H1 (cell line): ENCODE data around the gene CCDC116. TPM values are rescaled to one million over a fixed set of nuclear protein-coding genes. Genes with fewer than 3 reads are reported as not detected.

ENCODE experiments used
- BACH1 ChIP-seq: IDR thresholded peaks from 2 replicates; pipeline ENCODE4 v1.6.1; 2012; ENCODE audit warnings: low read length, improper control_type of control experiment
- CTBP2 ChIP-seq: IDR thresholded peaks from 2 replicates; pipeline ENCODE4 v1.7.0; 2011; ENCODE audit warnings: borderline replicate concordance, mild to moderate bottlenecking, moderate library complexity, mixed read lengths, low read length; ENCODE audit not compliant: insufficient read depth, insufficient read length
- E2F6 ChIP-seq: IDR thresholded peaks from 2 replicates; pipeline ENCODE4 v1.6.1; 2012; ENCODE audit warnings: inconsistent platforms
- HDAC2 ChIP-seq, 2 experiments: fragments of 300-600 bp in 1 of 2; sonication (generic) in 1 of 2; IDR thresholded peaks; 2 replicates each; pipeline ENCODE4 v1.6.1; 2011 to 2012; ENCODE audit warnings: low read depth in 2 of 2, low read length in 2 of 2, mild to moderate bottlenecking in 2 of 2, moderate library complexity in 2 of 2, borderline replicate concordance in 1 of 2, inconsistent platforms in 1 of 2
- JUND ChIP-seq: IDR thresholded peaks from 2 replicates; pipeline ENCODE4 v1.6.1; 2011; ENCODE audit warnings: mild to moderate bottlenecking, improper control_type of control experiment, low read length
- POLR2AphosphoS5 ChIP-seq: IDR thresholded peaks from 2 replicates; pipeline ENCODE4 v1.6.1; 2011; ENCODE audit warnings: low read depth, low read length
- SAP30 ChIP-seq: fragments of 300-600 bp; sonication (generic); IDR thresholded peaks from 2 replicates; pipeline ENCODE4 v1.7.1; 2012; ENCODE audit warnings: low read length, moderate library complexity, mild to moderate bottlenecking, inconsistent platforms; ENCODE audit not compliant: insufficient read depth, insufficient replicate concordance
- TAF1 ChIP-seq: IDR thresholded peaks from 2 replicates; pipeline ENCODE4 v1.6.1; 2011; ENCODE audit warnings: mild to moderate bottlenecking, low read depth, low read length
- polyA plus RNA-seq, 7 experiments: library from polyadenylated mRNA; depleted of rRNA in 3 of 7; stranded (reverse) in 5 of 7; unstranded in 2 of 7; fragments of >200 nt in 5 of 7; fragments of 200-250 nt in 2 of 7; gene quantifications; 1 replicate in 5 of 7; 2 replicates in 1 of 7; 4 replicates in 1 of 7; pipeline versions ENCODE4 v1.2.1 to v1.2.3, GENCODE V29; 2011 to 2013; ENCODE audit warnings: missing spikeins in 2 of 7, mixed read lengths in 2 of 7
- total RNA-seq: library from RNA; stranded (reverse); fragmentation: NEBNext Ultra II Directional; extraction: Animal tissue kit (Norgen Biotek cat#: 25700); gene quantifications from 2 replicates; pipeline ENCODE4 v1.2.1, GENCODE V29; 2021

The CCDC116 gene
- total and polyA plus RNA-seq, 2 of the 8 experiments (the other 6 are each of a cell fraction or from before 2014, with no cell fraction given), result 0.08 TPM; not detected in 1

- TF ChIP-seq SAP30 (no peak), BACH1 (peak; percentile 49; the same call in 1 of the 2 replicates), TAF1 (no peak), JUND (no peak), HDAC2 (IDR thresholded peaks at IDR 0.05; ENCODE audit: borderline replicate concordance in 1 of 2, low read depth in 2 of 2, low read length in 2 of 2) (0 out of 4 replicates have a peak, but pooled peaks of 1 of the 2 experiments have one; percentile 54), E2F6 (peak; percentile 38; the same call in 1 of the 2 replicates), POLR2AphosphoS5 (no peak), CTBP2 (no peak)
Measured at GRCh38 chr22:21642584-21643448, 10.3 kb downstream of the CCDC116 start (continued).
